GM12874 (cell line): ENCODE results near the gene KRT16.

Experiments
- CTCF ChIP-seq: IDR thresholded peaks from 2 replicates; pipeline ENCODE4 v1.5.1; 2011; ENCODE audit warnings: low read depth, mild to moderate bottlenecking, control low read depth, low read length, moderate library complexity; ENCODE audit not compliant: insufficient read depth

The KRT16 gene

GRCh38 chr17:41617136-41617535 lies 4.6 kb upstream of the KRT16 start:
- TF ChIP-seq CTCF = no peak

- no peak for TF ChIP-seq CTCF
Observed at GRCh38 chr17:41615454-41615853, 2.9 kb upstream of the KRT16 start.

GRCh38 chr17:41614098-41614497 lies 1.5 kb upstream of the KRT16 start:
- no peak for TF ChIP-seq CTCF

- no peak for TF ChIP-seq CTCF
Observed at GRCh38 chr17:41613277-41614082, 913 bp upstream of the KRT16 start.

- no peak for TF ChIP-seq CTCF
Observed at GRCh38 chr17:41610965-41611640, 1.5 kb downstream of the KRT16 start.

- TF ChIP-seq CTCF = no peak
Observed at GRCh38 chr17:41602524-41602923, 10.0 kb downstream of the KRT16 start.

- TF ChIP-seq CTCF = no peak
Observed at GRCh38 chr17:41600318-41600717, 12.2 kb downstream of the KRT16 start.
